ENCODE results near the gene PTGR2.
A peak's percentile ranks its signal among the peaks of the same experiment; 100 is the strongest.
"Not testable (repeated sequence)": the region's sequence is repeated elsewhere in the genome, so short reads cannot be mapped to it uniquely, and the experiment has no call there.

The PTGR2 gene

DNA sequence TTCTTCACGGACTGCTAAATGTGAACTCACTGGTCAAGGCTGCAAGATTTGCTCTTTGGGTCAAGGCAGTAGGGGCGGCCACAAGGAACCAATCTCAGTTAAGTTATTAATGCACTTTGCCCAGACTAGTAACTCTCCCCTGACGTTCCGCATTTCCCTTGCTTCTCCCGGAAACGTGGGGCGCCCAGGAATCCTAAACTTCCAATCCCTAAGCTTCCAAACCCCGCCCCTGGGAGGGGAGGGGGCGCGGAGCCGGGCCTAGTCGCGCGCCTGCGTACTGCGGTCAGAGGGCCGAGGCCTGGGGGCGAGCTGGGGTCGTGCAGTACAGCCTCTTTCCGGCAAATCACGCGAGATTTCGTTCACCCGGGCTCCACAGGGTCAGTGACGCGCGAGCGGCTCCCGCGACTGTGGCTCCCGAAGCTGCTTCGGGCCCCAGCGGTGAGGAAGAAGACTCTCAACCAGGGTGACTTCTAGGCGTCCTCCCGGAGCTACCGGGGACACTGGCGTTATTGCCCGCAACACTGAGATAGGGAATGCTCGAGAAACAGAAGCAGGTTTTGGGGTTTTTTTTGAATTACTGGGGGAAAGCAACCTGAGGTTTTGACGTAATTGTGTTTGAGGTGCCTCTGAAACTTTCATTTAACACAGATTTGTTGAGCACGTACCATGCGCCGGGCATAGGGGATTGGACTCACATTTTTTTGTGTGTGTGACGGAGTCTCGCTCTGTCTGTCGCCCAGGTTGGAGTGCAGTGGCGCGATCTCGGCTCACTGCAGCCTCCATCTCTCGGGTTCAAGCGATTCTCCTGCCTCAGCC is at the start of gene PTGR2:
TSS of gene PTGR2 (plus strand) at position 265 of the 816 bp plus-strand sequence. CDS start 7,032 bp downstream, outside the sequence.
- DNase-seq (ENCODE audit: low spot score) = peak; percentile 95

DNA sequence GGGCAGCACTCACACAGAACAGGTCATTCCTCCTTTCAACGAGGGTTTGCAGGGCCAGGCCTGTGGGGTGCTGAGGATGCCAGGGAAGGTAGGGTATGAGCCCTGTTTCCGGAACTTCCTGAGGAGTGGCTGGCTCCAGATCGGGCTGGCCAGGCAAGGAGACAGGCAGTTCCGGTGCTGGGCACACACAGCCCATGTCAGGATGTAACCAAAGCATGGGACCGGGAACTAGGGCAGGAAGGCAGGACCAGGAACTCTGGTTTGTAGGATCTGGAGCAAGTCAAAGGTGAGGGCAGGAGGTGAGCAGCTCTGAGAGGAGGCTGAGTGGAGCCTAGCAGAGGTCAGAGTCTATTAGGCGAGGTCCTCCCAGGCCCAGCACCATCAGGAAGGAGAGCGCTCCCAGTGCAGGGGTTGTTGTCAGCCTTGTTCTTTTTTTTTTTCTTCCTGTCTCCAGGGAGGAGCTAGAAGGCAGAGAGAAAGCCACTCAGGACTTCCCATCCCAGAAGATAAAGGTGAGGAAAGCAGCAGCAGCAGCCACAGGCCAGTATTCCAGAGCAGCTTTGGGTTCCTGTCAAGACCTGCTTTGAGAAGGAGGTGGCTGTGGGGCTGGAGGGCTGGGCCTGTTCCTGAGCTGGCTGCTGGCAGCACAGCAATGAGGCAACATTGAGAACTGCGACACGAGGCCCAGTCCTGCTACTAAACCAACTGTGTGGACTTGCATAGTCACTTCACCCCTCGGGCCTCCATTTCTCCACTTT is 49.0 kb upstream of the PTGR2 start:
- no peak for DNase-seq (ENCODE audit: low spot score)

DNA sequence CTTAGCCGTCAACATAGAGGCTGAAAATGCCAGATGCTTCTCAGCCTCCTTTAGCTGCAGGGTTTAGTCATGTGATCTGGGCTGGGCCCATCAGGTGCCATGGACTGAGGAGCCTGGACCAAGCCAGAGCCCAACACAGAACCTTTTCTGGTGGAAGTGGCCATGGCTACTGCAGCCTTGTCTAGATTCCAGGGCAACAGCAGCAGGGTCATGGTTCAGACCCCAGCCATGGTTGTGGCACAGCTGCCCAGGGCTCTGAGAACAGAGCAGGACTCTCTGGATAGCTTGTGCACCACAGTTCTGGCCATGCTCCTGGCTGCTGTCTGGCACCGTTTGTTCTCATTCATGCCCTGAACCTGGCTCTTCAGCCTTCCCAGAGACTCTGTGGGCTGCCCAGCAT is 47.0 kb upstream of the PTGR2 start:
- DNase-seq (ENCODE audit: low spot score) = no peak

DNA sequence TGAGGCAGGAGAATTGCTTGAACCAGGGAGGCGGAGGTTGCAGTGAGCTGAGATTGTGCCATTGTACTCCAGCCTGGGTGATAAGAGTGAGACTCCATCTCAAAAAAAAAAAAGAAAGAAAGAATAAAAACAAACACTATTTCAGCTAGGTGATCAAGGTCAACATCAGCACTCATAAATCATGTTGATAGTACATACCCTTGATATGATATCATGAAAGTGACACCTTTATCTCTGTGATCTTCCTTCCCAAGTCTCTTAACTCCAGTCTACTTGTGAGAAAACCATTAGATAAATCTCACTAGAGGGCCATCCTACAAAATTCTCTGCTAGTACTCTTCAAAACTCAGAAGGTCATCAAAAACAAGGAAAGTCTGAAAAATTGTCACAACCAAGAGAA is 44.2 kb upstream of the PTGR2 start:
- DNase-seq (ENCODE audit: low spot score) = no peak

DNA sequence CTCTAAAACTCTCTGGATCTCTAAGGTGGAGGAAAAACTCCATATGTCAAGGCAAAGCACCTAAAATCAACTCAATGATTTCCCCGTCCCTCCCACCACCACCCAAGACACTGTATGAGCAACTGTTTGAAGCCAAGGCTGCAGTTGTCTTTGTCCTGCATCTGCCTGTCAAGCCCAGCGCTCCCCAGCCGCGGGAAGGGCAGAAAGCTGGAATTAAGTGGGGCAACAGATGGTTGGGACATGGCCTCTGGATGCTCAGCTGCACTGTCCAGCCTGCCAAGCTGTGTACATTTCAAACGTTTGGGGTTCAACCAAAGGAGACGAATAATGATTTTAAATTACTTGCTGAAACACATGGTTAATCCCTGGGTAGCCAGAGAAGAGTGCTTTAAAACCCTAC is 42.2 kb upstream of the PTGR2 start:
- DNase-seq (ENCODE audit: low spot score) = no peak

DNA sequence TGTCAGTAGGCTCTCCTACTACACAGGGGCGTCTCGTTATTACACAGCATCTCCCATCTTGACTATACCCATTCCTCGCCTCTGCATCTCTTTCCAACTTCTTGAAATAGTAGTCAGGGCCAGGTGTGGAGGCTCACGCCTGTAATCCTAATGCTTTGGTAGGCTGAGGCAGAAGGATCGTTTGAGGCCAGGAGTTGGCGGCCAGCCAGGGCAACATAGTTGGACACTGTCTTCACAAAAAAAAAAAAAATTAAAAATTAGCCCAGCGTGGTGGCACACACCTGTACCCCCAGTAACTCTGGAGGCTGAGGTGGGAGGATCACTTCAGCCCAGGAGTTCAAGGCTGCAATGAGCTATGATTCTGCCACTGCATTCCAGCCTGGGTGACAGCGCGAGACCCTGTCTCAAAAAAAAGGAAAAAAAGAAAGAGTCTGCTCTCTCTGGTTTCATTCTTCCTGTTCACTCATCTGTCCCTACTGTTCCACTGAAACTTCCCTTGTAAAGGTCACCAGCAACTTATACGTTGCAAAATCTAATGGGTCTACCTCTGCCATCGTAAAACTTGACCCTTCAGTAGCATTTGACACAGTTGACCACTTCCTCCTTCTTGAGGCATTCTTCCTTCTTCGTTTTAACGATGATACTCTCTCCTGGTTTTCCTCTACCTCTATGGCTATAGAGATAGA is 41.0 kb upstream of the PTGR2 start:
- no peak for DNase-seq (ENCODE audit: low spot score)

DNA sequence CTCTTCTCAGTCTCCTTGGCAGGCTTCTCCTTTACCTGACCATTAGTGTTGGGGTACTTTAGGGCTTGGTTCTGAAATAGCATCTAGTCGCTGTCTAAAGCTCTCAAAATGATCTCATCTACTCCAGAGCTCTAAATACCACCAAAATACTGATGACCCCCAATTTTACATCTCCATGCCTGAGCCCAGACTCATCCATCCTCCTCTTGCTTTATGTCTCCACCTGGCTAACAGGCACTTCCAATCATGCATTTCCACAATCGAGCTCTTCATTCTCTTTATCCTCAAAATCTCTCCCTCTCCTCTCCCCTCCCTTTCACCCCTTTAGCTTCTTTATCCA is 40.5 kb upstream of the PTGR2 start:
- no peak for DNase-seq (ENCODE audit: low spot score)

DNA sequence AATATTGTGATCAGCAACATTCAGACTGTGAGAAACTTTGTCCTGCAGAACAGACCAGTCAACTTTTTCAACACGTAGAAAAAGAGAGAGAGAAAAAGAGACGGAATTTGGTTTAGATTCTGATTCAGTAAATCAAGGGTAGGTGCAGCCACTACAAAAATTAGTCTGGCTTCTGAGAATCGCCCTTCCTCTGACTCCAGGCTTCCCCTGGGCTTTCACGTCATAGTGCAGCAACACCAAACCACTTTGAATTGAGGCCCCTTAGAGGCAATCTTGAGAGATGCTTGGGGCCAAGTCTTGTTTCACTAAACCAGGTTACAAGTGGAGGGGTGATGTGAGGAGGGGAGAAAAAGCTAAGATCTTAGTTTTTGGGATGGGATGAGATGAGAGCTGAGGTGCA is 37.5 kb upstream of the PTGR2 start:
- DNase-seq (ENCODE audit: low spot score) = no peak

DNA sequence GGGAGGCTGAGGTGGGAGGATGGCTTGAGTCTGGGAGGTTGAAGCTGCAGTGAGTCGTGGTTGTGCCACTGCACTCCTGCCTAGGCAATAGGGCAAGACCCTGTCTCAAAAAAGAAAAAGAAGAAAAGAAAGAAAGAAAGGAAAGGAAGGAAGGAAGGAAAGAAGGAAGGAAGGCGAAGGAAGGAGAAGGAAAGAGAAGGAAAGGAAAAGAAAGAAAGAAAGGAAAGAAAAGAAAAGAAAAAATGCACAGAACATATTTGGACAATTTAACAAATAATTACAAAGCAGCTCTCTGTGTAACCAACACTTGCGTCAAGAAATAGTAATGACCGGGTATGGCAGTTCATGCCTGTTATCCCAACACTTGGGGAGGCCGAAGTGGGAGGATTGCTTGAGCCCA is 35.8 kb upstream of the PTGR2 start:
- no peak for DNase-seq (ENCODE audit: low spot score)

DNA sequence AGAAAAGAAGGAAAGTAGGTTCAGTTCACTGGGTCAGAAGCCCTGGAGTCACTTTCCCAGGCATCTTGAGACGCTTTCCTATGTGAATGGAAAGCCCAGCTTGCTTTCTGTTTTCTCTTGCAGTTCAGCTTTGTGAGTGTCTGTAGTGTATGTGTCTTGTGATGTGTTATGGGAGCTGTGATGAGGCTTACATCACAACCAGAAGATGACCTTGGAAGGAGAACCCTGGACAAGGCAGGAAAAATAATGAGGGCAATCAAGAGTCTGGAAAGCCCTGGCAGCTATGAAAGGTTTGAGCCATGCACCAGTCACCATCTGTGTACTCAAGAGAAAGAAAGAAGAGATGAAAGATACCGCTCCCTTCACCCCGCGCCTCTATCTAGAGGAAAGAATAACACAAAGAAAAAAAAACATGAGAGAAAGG is 35.2 kb upstream of the PTGR2 start:
- no peak for DNase-seq (ENCODE audit: low spot score)

DNA sequence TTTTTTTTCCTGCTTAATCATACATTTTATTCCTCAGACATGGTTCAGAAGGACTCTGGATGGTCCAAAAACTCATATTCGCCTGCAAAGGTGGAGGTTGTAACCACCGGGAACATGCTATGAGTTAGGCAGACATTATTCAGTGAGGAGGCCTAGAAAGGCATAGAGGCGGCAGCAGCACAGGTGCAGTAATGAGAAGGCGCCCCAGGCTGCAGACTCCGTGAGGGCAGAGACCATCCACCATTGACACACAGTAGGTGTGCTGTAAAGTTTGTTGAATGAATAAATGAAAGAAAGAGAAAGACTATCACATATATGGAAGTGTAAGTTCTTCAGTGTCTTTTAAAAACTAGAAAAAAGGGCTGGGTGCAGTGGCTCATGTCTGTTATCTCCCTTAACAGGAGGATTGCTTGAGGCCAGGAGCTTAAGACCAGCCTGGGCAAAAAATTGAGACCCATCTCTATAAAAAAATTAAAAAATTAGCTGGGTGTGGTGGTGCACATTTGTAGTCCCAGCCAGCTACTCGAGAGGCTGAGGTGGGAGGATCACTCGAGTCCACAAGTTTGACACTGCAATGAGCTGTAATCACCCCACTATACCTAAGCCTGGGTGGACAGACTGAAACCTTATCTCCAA is 34.5 kb upstream of the PTGR2 start:
- DNase-seq (ENCODE audit: low spot score) = no peak

DNA sequence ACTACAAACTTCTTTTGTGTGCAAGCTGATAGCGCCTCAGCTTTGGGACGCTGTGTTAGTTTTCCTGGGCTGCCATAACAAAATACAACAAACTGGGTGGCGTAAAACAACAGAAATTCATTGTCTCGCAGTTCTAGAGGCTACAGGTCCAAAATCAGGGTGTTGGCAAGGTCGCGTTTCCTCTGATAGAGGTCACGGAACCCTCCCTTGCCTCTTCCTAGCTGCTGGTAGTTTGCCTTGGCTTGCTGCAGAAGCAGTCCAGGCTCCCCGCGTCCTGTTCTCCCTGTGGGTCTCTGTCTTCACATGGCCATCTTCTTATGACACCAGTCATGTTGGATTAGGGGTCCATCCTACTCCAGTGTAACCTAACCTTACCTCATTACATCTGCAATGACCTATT is 32.8 kb upstream of the PTGR2 start:
- no peak for DNase-seq (ENCODE audit: low spot score)

DNA sequence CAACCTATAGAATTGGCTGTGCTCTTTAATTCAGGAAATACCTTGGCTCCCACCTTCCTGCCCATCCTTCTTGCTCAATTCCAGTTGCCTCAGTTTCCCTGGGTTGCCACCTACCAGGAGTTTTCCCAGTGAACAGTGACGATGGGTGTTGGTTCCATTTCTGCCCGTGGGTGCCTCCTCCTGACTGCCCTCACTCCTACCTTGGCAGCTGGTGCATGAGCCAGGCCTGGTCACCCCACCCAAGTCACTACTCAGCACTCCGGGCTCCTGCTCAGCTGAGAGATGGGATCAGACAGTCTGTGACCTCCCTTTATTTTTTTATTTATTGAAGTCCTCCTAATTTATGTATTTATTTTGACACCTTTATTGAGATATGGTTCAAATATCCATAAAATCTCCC is 31.0 kb upstream of the PTGR2 start:
- DNase-seq (ENCODE audit: low spot score) = no peak

DNA sequence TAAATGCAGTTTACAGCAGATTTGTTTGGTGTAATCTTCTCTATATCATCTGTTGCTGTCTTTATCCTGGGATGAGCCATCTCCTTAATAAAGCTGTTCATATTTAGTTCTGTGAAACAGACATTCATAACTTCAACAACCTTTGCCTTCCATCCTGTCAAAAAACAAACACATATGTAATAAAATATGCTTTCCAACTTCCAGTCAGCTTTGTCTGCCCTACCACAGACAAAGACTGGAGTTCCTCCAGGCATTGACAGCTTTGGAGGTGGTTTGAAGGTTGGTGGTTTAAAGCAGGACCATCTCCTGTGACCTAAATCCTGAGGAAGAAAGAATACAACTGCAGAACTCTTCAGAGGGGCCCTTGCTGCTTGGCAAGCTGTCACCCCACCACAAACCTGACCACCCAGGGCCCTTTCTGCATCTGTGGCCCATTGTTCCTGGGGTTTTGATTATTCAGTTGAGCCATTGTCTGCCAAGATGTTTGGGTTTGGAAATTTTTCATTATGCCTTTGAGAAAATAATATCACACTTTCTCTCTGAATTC is 28.2 kb upstream of the PTGR2 start:
- no peak for DNase-seq (ENCODE audit: low spot score)

DNA sequence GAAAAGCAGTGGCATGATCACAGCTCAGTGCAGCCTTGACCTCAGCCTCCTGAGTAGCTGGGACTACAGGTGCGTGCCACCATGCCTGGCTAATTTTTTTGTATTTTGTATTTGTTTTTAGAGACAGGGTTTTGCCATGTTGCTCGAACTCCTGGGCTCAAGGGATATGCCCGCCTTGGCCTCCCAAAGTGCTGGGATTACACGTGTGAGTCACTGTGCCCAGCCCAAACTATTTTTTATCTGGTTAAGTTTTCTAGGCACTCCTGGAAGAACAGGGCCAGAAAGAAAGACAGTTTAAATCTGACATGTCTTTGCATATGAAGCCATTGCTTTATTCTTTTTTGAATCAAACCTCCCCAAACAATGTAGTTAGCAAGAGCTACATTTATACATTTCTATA is 27.5 kb upstream of the PTGR2 start:
- DNase-seq (ENCODE audit: low spot score) = no peak

DNA sequence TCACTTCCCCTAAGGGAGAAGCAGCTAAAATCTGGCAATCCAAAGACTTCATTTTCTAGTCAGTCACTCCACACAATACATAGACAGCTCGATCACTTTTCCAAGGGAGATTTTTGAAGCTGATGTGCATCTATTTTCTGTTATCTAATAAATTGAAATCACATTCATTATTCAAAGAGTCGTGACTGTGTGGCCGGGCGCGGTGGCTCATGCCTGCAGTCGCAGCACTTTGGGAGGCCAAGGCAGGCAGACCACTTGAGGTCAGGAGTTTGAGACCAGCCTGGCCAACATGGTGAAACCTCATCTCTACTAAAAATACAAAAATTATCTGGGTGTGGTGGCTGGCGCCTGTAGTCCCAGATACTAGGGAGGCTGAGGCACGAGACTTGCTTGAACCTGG is 27.1 kb upstream of the PTGR2 start:
- no peak for DNase-seq (ENCODE audit: low spot score)

DNA sequence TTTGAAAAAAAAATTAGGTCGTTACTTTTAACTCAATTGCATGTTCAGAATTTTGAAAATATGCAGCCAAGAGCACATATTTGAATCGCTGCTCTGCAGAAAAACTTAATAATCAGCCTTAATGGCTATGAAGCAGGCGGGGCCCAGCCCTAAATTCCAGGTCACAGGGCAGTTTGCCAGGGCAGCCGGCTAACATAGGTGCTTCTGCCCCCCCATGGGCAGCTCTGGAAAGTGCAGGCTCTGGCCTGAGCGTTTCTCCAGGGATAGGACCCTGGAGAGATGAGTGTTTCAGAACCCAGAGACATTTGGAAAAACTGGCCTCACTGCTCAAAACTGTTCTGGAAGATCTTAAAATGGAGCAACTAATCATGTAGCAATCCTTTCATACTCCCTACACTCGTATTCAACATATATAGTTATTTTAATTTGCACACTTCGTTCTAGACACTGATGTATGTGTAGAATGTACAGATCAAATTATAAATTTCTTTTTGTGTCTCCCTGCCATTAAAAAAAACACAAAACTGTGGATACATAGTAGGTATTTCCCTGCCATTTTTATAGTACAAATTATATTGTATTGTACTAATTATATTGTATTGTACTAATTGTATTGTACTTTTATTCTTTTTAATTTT is 26.0 kb upstream of the PTGR2 start:
- DNase-seq (ENCODE audit: low spot score) = peak; percentile 90

DNA sequence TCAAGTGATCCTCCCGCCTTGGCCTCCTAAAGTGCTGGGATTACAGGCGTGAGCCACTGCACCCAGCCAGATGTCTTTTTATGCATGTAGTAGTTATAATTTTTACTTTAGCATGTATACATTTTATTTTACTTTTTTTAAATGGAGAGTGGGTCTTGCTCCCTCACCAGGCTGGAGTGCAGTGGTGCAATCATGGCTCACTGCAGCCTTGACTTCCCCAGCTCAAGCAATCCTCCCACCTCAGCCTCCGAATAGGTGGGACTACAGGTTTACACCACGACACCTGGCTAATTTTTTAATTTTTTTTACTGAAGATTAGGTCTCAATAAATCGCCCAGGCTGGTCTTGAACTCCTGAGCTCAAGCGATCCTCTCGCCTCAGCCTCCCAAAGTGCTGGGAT is 24.4 kb upstream of the PTGR2 start:
- not testable (repeated sequence) for DNase-seq (ENCODE audit: low spot score)

DNA sequence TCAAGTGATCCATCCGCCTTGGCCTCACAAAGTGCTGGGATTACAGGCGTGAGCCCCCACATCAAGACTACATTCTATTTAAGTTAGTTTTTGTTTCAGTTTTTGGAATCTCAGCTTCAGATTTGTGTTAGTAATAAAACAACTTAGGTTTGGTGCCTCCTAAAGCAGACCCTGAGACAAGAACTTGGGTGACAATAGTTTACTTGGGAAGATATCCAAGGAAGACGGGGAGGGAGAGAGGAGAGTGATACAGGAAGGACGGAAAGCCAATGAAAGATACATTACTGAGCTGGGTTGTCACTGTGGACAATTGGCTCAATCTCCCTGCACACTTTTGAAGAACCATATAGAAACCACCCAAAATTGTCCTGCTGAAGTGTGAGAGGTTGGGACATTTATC is 22.6 kb upstream of the PTGR2 start:
- no peak for DNase-seq (ENCODE audit: low spot score)

DNA sequence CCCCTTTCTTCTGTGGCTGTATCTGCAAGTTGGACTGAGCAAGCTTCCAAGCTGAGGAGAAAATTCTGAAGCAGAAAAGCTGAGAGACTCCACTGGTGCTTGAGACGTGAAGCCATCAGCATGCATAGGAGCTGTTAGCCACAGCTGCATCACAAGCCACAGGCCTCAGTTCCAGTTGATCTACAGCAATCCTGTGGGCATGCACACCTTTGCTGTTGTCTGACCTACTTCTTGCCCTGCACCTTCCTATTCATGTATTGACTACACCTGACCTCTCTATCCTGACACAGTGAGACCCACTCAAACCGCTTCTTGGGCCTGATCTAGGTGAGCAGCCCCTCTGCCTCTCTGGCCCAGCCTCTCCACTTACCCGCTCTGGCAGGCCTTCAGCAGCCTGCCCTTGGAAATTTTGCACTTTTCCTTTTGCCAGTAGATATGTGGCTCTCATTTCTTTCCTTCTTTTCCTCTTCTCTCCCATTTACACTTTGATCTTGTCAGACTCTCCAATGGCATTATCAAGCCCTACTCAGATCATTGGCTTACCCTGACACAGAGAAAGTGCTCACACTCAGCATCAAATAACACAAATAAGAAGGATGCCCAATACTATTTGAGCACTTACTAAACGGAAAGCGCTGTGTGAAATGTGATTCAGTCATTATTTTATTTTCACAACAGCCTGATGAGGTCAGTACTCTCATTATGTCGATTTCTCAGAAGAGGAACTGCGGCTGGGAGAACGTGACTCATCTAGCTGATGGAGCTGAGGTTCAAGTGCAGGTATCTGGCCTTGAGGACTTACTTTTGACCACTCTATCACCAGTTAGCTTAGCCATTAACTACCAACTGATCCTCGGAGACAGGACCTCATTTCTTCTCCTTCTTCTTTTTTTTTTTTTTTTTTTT is 21.9 kb upstream of the PTGR2 start:
- DNase-seq (ENCODE audit: low spot score) = peak; percentile 63

DNA sequence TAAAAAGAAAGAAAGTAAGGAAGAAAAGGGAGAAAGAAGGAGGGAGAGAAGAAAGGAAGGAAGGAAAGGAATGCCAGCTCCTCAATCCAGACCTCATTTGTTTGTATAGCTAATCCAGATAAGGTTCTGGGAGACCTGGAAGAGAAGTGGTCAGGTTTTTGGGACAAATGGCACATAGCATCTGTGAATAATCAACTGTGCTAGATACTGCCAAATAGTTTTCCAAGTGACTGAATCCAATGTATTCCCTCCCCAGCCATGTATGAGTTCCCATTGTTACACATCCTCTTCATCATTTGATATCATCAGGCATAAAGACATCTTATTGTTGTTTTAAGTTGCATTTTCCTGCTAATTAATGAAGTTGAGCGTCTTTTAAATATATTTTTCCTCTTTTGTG is 18.6 kb upstream of the PTGR2 start:
- DNase-seq (ENCODE audit: low spot score) = no peak

All from RKO (cell line).